Lower lobe of right lung (tissue), 2 donors: Measurements from ENCODE around the gene WDR46. TPM values are rescaled to one million over a fixed set of nuclear protein-coding genes. Genes with fewer than 3 reads are reported as not detected.
"Not testable (repeated sequence)": the region's sequence is repeated elsewhere in the genome, so short reads cannot be mapped to it uniquely, and the experiment has no call there.

Experiments used
- ATAC-seq, 2 donors: fragments of 200-7000 bp; cut with Tn5 transposase; one replicate each; pipeline ENCODE4 v1.9.1; 2020 to 2022; ENCODE audit warnings: mild to moderate bottlenecking in 2 of 2, moderate library complexity in 2 of 2
- DNase-seq: peaks from one replicate; pipeline ENCODE4 v3.0.0-alpha.2; 2020
- H3K27ac ChIP-seq: fragments of 200-600 bp; one replicate; pipeline ENCODE4 v1.8.0; 2022
- H3K27me3 ChIP-seq: fragments of 200-600 bp; one replicate; pipeline ENCODE4 v1.8.0; 2022; ENCODE audit warnings: low read depth
- H3K36me3 ChIP-seq: fragments of 200-600 bp; one replicate; pipeline ENCODE4 v1.8.0; 2022; ENCODE audit warnings: mild to moderate bottlenecking
- H3K4me1 ChIP-seq: fragments of 200-600 bp; one replicate; pipeline ENCODE4 v1.8.0; 2022
- H3K4me3 ChIP-seq: fragments of 200-600 bp; one replicate; pipeline ENCODE4 v1.8.0; 2022; ENCODE audit warnings: mild to moderate bottlenecking
- H3K9me3 ChIP-seq: fragments of 200-600 bp; one replicate; pipeline ENCODE4 v1.8.0; 2022
- intact Hi-C: fragments of 100-400 bp; cut with DNase I; formaldehyde crosslinking; loops from one replicate; pipeline ENCODE4 v1.11.0; 2022
- total RNA-seq: library from RNA; stranded (reverse); fragmentation: NEBNext Ultra II Directional; extraction: Animal tissue kit (Norgen Biotek cat#: 25700); gene quantifications from one replicate; pipeline ENCODE4 v1.2.1, GENCODE V29; 2021
- TF ChIP-seq, protein P1 (sequence below): fragments of 200-600 bp; IDR thresholded peaks from one replicate; pipeline ENCODE4 v1.8.0; 2022; ENCODE audit warnings: antibody characterized with exemption, mild to moderate bottlenecking
- donor health status: DM: no; HTN: yes; CAD: no; lungs with severe emphysema.

WDR46 gene
- total RNA-seq, 1 donor from 2014 or later = 34.4 TPM

DNA sequence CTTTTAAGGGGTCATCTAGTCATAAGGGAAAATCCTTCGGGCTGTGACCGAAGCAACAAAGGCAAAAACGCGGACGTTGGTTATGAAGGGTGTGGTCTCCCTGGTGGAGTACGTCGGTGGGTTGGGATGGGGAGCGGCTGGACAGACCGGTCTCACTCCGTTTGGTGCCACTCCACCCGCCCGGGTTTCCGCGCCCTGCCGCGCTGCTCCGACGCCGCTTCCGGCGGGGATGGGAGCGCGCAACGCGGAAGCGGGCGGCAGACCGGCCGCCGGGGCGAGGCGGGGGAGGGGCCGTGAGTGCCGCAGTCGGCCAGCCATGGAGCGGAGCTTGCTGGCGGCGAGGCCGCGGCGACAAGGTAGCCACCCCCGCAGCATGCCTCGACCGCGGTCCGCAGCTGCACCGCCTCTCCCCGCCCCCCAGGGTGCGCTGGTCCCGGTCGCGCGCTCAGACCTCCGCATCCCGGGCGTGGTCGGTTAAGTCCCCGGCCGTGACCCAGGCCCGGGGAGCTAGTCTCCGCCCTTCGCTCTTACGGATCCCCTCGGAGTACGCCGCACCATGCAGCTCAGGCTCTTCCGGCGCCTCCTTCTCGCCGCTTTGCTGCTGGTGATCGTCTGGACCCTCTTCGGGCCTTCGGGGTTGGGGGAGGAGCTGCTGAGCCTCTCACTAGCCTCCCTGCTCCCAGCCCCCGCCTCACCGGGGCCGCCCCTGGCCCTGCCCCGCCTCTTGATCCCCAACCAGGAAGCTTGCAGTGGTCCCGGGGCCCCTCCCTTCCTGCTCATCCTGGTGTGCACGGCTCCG is 12.0 kb downstream of the WDR46 start, which contains the start of gene B3GALT4:
Gene B3GALT4 (plus strand): TSS at position 260 of the 799 bp plus-strand sequence. CDS start 297 bp downstream, at position 557.
- H3K4me3 ChIP-seq = peak within 1 kb of the TSS; percentile 86
- peak within 1 kb of the TSS; percentile 95 for H3K27ac ChIP-seq
- peak; percentile 85 for ATAC-seq
- H3K9me3 ChIP-seq = no peaks in the 10 kb centered on the region
- no peaks in the 10 kb centered on the region for H3K27me3 ChIP-seq
- TF ChIP-seq, protein P1, sequence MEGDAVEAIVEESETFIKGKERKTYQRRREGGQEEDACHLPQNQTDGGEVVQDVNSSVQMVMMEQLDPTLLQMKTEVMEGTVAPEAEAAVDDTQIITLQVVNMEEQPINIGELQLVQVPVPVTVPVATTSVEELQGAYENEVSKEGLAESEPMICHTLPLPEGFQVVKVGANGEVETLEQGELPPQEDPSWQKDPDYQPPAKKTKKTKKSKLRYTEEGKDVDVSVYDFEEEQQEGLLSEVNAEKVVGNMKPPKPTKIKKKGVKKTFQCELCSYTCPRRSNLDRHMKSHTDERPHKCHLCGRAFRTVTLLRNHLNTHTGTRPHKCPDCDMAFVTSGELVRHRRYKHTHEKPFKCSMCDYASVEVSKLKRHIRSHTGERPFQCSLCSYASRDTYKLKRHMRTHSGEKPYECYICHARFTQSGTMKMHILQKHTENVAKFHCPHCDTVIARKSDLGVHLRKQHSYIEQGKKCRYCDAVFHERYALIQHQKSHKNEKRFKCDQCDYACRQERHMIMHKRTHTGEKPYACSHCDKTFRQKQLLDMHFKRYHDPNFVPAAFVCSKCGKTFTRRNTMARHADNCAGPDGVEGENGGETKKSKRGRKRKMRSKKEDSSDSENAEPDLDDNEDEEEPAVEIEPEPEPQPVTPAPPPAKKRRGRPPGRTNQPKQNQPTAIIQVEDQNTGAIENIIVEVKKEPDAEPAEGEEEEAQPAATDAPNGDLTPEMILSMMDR = peak; percentile 60
- peak; percentile 85 for DNase-seq
- peaks cover 69% of the 10 kb centered on the region for H3K4me1 ChIP-seq
- peaks cover 77% of the 10 kb centered on the region for H3K36me3 ChIP-seq
- intact Hi-C loops = no loop called here

DNA sequence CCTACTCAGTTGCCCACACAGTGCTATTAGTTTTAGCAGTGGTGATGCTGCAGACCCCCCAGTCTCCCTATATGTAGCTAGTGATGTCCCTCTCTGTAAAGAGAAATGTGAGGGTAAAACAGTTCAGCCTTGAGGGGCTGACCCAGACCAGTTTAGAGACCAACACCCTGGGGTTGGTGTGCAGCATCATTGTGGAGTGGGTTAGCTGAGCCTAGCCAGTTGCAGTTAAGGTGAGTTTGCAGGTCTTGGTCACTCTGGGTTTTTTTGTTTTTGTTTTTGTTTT is 12.5 kb downstream of the WDR46 start:
- peak overlapping the region; percentile 95 for H3K27ac ChIP-seq
- DNase-seq = no peak
- H3K27me3 ChIP-seq = no peaks in the 10 kb centered on the region
- ATAC-seq = no peak
- H3K4me1 ChIP-seq = peaks cover 70% of the 10 kb centered on the region
- peak overlapping the region; percentile 86 for H3K4me3 ChIP-seq
- peaks cover 72% of the 10 kb centered on the region for H3K36me3 ChIP-seq
- H3K9me3 ChIP-seq = no peaks in the 10 kb centered on the region
- TF ChIP-seq, protein P1 = no peak
- intact Hi-C loops = no loop called here

DNA sequence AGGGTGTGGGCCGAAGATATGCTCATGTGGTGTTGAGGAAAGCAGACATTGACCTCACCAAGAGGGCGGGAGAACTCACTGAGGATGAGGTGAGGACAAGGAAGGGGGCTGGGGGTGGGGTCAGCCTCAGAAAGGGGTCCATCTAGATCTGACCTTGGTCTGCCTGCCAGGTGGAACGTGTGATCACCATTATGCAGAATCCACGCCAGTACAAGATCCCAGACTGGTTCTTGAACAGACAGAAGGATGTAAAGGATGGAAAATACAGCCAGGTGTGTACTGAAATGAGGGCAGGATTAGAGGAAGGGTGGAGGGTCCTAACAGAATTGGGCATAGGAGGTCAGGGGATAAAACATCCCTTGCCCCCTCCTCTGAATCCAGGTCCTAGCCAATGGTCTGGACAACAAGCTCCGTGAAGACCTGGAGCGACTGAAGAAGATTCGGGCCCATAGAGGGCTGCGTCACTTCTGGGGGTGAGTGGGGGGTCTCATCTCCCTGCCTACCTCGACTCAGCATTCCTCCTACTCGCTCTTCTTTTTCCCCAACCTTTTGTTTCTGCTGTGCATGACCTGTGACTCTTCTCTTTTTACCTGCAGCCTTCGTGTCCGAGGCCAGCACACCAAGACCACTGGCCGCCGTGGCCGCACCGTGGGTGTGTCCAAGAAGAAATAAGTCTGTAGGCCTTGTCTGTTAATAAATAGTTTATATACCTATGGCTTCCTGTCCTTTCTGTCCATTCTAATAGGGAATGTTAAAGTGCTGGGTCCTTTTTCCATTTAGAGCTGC is 13.1 kb downstream of the WDR46 start:
- H3K27me3 ChIP-seq, DNase-seq, H3K9me3 ChIP-seq, intact Hi-C loops, ATAC-seq: not testable (repeated sequence)
- peaks cover 71% of the 10 kb centered on the region for H3K4me1 ChIP-seq
- peaks cover 66% of the 10 kb centered on the region for H3K36me3 ChIP-seq
- H3K27ac ChIP-seq = peak overlapping the region; percentile 95
- peak overlapping the region; percentile 86 for H3K4me3 ChIP-seq

DNA sequence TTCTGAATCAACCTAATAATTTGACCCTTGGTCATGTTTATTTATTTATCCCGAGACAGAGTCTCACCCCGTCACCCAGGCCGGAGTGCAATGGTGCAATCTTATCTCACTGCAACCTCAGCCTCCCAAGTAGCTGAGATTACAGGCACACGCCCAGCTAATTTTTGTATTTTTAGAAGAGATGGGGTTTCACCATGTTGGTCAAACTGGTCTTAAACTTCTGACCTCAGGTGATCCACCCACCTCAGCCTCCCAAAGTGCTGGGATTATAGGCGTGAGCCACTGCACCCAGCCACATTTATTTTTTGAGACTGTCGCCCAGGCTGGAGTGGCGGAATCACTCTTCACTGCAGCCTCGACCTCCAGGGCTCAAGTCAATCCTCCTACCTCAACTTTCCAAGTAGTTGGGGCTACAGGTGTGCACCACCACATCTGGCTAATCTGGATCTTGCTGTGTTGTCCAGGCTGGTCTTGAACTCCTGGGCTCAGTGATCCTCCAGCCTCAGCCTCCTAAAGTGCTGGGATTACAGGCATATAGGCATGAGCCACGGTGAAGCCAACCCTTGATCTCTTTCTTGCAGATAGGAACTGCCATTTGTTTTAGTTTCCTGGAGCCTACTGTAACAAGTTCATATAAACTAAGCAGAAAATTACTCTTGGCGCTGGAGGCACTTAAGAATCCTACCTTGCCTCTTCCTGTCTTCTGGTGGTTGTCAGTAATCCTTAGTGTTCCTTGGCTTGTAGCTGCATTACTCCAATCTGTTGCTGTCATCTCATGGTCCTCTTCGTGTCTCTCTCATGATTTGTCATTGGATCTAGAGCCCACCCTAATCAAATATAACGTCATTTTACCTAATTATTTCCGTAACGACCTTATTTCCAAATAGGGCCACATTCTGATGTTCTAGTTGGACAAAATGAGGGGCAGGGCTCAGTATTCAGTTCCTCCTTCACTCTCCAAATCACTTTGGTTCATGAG is 14.8 kb downstream of the WDR46 start:
- peak overlapping the region; percentile 9 for H3K4me3 ChIP-seq
- intact Hi-C loops = no loop called here
- H3K4me1 ChIP-seq = peaks cover 77% of the 10 kb centered on the region
- no peak for ATAC-seq
- TF ChIP-seq, protein P1 = no peak
- peaks cover 54% of the 10 kb centered on the region for H3K36me3 ChIP-seq
- H3K27me3 ChIP-seq = no peaks in the 10 kb centered on the region
- DNase-seq = no peak
- H3K9me3 ChIP-seq = no peaks in the 10 kb centered on the region
- no peak overlapping the region for H3K27ac ChIP-seq

DNA sequence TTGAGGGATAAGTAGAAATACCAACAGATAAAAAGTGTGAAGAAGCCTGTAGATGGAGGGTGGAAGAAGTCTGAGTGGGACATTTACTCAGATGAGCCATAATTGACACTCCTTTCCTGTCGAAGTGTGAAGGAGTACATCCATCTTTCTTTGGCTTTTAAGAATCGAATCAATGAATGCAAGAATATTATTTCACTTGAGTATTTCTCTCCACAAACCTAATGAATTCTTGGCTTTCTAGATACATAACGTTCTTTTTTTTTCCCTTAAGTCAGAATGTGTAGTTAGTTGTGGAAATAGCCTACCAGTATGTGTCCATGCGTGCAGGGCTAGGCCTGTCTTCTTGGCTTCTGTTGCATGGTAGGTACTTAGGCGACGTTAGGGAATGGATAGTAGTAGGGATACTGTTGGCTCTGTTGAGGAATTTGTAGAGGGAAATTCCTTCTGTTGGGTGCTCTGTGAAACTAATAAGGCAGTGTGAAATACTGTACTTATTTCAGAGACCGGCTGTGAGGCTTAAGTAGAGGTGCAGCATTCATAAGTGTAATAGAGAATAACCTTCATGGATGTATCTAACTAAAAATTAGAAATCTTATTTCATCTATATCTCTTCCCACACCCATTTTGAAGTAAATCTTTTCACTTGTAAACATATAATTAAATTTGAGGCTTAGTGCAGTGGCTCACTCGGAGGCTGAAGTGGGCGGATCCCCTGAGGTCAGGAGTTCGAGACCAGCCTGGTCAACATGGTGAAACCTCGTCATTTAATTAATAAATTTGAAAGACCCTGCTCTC is 15.7 kb downstream of the WDR46 start:
- H3K9me3 ChIP-seq = no peaks in the 10 kb centered on the region
- no peak for DNase-seq
- peaks cover 54% of the 10 kb centered on the region for H3K36me3 ChIP-seq
- ATAC-seq = no peak
- peaks cover 69% of the 10 kb centered on the region for H3K4me1 ChIP-seq
- TF ChIP-seq, protein P1 = no peak
- H3K27ac ChIP-seq = peak overlapping the region; percentile 91
- no peaks in the 10 kb centered on the region for H3K27me3 ChIP-seq
- intact Hi-C loops = no loop called here
- H3K4me3 ChIP-seq = peak overlapping the region; percentile 83
